GM19239 (cell line): Measurements from ENCODE around the gene MTMR2.
A peak's percentile ranks its signal among the peaks of the same experiment; 100 is the strongest.

ENCODE experiments used
- DNase-seq: peaks from one replicate; pipeline ENCODE4 v3.0.0; 2011; ENCODE audit warnings: low spot score; ENCODE audit not compliant: insufficient read length
- FAIRE-seq: peaks from 2 replicates; lab custom pipeline; 2011; peaks lifted over from hg19 to GRCh38; lab: Jason Lieb, UNC

Gene MTMR2

GRCh38 chr11:95790123-95790932 lies 133.6 kb downstream of the MTMR2 start, which contains the start of gene CEP57:
TSS of gene CEP57 (plus strand) at chr11:95790498. CDS start at chr11:95790699, 201 bp downstream.
- DNase-seq (peak; percentile 38), FAIRE-seq (no peak)

DNA sequence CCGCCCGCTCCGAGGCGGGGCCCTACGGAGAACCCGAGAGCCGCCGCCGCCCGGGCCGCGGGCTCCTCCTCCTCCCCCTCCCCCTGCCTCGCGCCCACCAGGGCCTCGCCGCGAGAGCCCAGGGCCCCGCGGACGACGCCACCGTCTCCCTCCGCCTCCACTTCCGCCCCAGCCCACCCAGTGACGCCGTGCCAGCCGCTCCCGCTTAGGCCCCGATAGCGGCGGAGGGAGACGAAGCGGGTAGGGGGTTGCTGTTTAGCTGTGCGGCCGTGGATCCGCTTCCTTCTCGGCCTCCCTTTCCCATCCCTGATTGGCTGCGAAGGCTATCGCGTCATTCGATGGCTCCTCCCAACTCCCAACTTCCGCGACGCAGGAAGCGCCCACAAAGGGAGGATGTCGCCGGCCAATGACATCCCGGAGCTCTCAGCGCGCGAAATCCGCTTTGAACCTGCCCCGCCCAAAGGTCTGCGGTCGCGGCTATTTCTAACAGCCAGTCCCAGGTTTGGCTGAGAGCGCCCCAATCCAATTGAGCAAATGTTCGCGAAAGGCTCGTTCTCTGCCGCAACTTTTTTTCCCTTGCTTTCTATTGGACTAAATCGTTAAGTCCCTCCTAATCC lies 134.3 kb downstream of the MTMR2 start, which contains the start of gene FAM76B:
FAM76B (minus strand) TSS at position 277 of the 617 bp plus-strand sequence. CDS start 304 bp downstream, outside the sequence.
- DNase-seq: peak; percentile 70
- FAIRE-seq: peak; percentile 97

GRCh38 chr11:95788921-95789505 lies 134.9 kb downstream of the MTMR2 start:
- FAIRE-seq: peak; percentile 48

More at GRCh38 chr11:95788921-95789505, 134.9 kb downstream of the MTMR2 start:
- DNase-seq: no peak
